Breast epithelium (tissue), 4 donors: ENCODE data around the gene PKD1L1. TPM values are rescaled to one million over a fixed set of nuclear protein-coding genes. Genes with fewer than 3 reads are reported as not detected.
"Not testable (repeated sequence)": the region's sequence is repeated elsewhere in the genome, so short reads cannot be mapped to it uniquely, and the experiment has no call there.

Experiments used
- DNase-seq, 2 donors: peaks; one replicate each; pipeline ENCODE4 v3.0.0-alpha.2; 2019; ENCODE audit warnings: low spot score in 2 of 2
- H3K27ac ChIP-seq, 2 donors: fragments of 200-600 bp; sonication (generic) in 1 of 2; one replicate each; pipeline ENCODE4 v1.5.1; 2016 to 2019; ENCODE audit warnings: mild to moderate bottlenecking in 1 of 2
- H3K27me3 ChIP-seq, 2 donors: fragments of 200-600 bp; sonication (generic) in 1 of 2; one replicate each; pipeline versions ENCODE4 v1.5.1 to v1.6.0; 2017 to 2019; ENCODE audit warnings: control low read depth in 1 of 2, mild to moderate bottlenecking in 1 of 2
- H3K36me3 ChIP-seq: fragments of 200-600 bp; one replicate; pipeline ENCODE4 v1.5.1; 2019
- H3K4me1 ChIP-seq, 2 donors: fragments of 200-600 bp; sonication (generic); one replicate each; pipeline ENCODE4 v1.5.1; 2016 to 2019; ENCODE audit warnings: control low read depth in 1 of 2
- H3K4me3 ChIP-seq, 3 donors: fragments of 200-600 bp; sonication (generic); 1 replicate in 2 of 3; 2 replicates in 1 of 3; pipeline ENCODE4 v1.5.1; 2016 to 2019; ENCODE audit warnings: mild to moderate bottlenecking in 3 of 3, moderate library complexity in 2 of 3
- H3K9me3 ChIP-seq, 2 donors: fragments of 200-600 bp; sonication (generic) in 1 of 2; one replicate each; pipeline ENCODE4 v1.5.1; 2016 to 2019; ENCODE audit warnings: control low read depth in 1 of 2
- POLR2A ChIP-seq: fragments of 450-650 bp; IDR thresholded peaks from one replicate; pipeline ENCODE4 v1.6.1; 2016; ENCODE audit warnings: antibody characterized with exemption, mild to moderate bottlenecking, moderate library complexity
- POLR2AphosphoS5 ChIP-seq, 3 donors: sonication (generic); formaldehyde crosslinking; IDR thresholded peaks; one replicate each; pipeline ENCODE4 v1.6.1; 2017; ENCODE audit warnings: antibody characterized with exemption in 3 of 3
- intact Hi-C: fragments of 100-400 bp; cut with DNase I; formaldehyde crosslinking; loops from one replicate; pipeline ENCODE4 v1.15.1; 2023; ENCODE audit warnings: low total_unique reads
- total RNA-seq, 3 donors: library from RNA; depleted of rRNA; stranded (reverse); fragments of >200 nt; gene quantifications; one replicate each; pipeline ENCODE4 v1.1.0, GENCODE V29; 2016
- TF ChIP-seq, protein P1 (sequence below), 3 donors: fragments of 450-650 bp; IDR thresholded peaks; one replicate each; pipeline ENCODE4 v1.5.1; 2016 to 2017; ENCODE audit warnings: antibody characterized with exemption in 3 of 3, mild to moderate bottlenecking in 3 of 3, moderate library complexity in 3 of 3

Gene PKD1L1
- total RNA-seq, 3 donors from 2014 or later = 0.32 to 0.44 (median 0.33) TPM

DNA sequence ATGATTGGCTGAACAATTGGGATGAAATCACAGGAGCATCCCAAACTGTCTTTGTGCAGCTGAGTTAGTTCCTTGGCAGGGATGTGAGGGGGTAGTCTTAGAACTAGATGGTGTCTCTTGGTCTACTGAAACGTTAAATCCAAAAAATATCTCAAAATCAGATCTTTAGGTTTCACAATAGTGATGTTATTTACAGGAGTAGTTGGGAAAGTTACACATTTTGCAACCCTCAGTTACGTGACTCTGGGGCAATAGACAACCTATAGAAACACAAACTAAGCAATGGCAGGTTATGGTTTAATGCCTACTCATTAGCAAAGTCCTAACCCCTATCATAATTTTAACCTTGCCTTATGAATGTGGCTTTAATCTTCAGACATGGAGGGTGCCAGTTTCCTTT is 24.0 kb downstream of the PKD1L1 start:
- H3K4me3 ChIP-seq = no peak overlapping the region
- H3K36me3 ChIP-seq = no peaks in the 10 kb centered on the region
- intact Hi-C loops = no loop called here
- no peaks in the 10 kb centered on the region for H3K4me1 ChIP-seq
- no peaks in the 10 kb centered on the region for H3K9me3 ChIP-seq
- no peak overlapping the region for H3K27ac ChIP-seq
- no peaks in the 10 kb centered on the region for H3K27me3 ChIP-seq
- DNase-seq = no peak
- TF ChIP-seq POLR2A (no peak), POLR2AphosphoS5 (IDR thresholded peaks at IDR 0.05) (no peak)
- TF ChIP-seq, protein P1, sequence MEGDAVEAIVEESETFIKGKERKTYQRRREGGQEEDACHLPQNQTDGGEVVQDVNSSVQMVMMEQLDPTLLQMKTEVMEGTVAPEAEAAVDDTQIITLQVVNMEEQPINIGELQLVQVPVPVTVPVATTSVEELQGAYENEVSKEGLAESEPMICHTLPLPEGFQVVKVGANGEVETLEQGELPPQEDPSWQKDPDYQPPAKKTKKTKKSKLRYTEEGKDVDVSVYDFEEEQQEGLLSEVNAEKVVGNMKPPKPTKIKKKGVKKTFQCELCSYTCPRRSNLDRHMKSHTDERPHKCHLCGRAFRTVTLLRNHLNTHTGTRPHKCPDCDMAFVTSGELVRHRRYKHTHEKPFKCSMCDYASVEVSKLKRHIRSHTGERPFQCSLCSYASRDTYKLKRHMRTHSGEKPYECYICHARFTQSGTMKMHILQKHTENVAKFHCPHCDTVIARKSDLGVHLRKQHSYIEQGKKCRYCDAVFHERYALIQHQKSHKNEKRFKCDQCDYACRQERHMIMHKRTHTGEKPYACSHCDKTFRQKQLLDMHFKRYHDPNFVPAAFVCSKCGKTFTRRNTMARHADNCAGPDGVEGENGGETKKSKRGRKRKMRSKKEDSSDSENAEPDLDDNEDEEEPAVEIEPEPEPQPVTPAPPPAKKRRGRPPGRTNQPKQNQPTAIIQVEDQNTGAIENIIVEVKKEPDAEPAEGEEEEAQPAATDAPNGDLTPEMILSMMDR (IDR thresholded peaks at IDR 0.05) = no peak

DNA sequence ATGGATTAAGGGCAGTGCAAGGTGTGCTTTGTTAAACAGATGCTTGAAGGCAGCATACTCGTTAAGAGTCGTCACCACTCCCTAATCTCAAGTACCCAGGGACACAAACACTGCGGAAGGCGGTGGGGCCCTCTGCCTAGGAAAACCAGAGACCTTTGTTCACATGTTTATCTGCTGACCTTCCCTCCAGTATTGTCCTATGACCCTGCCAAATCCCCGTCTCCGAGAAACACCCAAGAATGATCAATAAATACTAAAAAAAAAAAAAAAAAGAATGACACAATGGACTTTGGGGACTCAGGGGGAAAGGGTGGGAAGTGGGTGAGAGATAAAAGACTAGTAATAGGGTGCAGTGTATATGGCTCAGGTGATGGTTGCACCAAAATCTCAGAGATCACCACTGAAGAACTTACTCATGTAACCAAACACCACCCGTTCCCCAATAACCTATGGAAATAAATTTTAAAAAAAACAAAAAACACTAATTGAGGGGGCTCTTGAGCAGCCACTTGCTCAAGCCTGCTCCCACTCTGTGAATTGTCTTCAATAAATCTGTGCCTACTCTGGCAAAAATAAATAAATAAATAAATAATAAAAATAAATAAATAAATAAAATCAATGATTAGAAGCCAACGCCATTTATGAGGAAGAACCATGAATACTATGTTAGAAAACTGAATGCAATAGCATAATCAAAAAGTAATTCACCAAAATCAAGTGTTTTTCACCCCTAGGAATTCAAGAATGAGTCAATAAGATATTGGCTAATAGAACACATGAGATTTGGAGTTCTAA is 25.0 kb downstream of the PKD1L1 start:
- H3K36me3 ChIP-seq, H3K4me1 ChIP-seq, H3K27me3 ChIP-seq, DNase-seq, H3K9me3 ChIP-seq, intact Hi-C loops, H3K4me3 ChIP-seq, H3K27ac ChIP-seq: not testable (repeated sequence)

DNA sequence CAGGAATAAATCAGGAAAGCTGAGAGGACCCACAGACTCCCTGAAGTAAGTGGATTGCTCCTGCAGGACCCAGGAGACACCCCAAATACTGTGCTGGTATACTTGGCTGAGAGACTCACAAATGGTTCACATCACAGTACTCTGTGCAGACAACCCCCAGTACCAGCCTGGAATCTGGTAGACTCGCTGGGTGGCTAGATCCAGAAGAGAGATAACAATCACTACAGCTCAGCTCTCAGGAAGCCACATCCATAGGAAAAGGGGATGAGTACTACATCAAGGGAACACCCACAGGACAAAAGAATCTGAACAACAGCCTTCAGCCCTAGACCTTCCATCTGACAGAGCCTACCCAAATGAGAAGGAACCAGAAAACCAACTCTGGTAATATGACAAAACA is 31.8 kb downstream of the PKD1L1 start:
- H3K27ac ChIP-seq, DNase-seq, H3K4me3 ChIP-seq, intact Hi-C loops, H3K9me3 ChIP-seq, H3K27me3 ChIP-seq, H3K36me3 ChIP-seq, H3K4me1 ChIP-seq: not testable (repeated sequence)

DNA sequence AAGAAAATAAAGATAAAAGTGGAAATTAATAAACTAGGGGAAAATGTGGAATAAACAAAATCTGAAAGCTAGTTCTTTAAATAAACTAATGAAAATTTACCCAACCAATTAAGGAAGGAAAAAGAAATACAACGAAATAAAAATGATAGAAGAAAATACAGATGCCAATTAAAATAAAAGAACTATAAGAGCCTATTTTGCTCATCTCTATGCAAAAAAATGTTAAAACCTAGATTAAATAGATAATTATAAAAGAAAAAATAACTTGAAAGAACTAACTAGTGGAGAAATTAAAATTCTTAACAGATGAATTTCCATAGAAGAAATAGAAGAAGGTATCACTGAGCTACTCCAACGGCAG is 32.7 kb downstream of the PKD1L1 start:
- Histone ChIP-seq H3K27me3 (no peaks in the 10 kb centered on the region), H3K4me1 (no peaks in the 10 kb centered on the region), H3K27ac (no peak overlapping the region), H3K4me3 (no peak overlapping the region), H3K9me3 (no peaks in the 10 kb centered on the region), H3K36me3 (no peaks in the 10 kb centered on the region)
- intact Hi-C loops = no loop called here
- TF ChIP-seq, protein P1 (IDR thresholded peaks at IDR 0.05) = no peak
- TF ChIP-seq POLR2AphosphoS5 (IDR thresholded peaks at IDR 0.05) (no peak), POLR2A (no peak)
- no peak for DNase-seq

DNA sequence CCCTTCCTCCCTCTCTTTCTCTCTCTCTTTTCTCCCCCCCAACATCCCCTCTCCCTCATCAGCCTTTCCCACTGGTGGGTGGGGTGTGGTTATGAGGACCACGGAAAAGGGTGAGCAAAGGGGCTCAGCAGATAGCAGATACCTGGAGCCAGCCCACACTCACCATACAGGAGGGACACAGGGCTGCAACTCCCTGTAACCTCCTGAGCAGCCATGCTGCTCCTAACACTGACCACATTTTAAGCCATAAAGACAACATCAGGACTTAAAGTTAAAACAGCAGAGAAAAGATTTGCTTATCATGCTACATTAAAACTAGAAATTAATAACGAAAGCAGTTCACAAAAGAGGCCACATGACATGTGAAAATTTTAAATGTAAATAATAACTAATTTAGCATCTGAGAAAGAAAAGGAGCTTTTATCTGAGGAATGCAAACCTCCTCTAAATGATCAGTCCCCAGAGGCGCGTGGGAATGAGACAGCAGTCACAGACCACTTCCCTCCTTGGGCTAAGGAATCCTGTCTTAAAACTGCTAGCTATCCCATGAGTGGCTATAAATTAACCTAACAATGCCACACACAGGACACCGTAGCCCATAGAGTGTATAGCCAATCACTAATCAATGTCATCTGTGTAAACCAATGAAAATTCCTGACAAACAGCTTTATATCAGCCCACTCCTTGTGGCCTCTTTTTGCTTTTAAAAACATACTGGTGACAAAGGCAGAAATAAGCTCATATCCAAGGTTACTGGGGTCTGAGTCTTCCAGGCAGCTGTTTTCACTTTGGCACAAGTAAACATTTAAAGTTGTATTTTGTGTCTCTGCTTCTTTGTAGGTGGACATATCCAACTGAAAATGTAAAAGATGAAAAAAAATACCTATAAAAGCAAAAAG is 33.3 kb downstream of the PKD1L1 start:
- DNase-seq = no peak
- Histone ChIP-seq H3K27me3 (no peaks in the 10 kb centered on the region), H3K36me3 (no peaks in the 10 kb centered on the region), H3K4me3 (no peak overlapping the region), H3K4me1 (no peaks in the 10 kb centered on the region), H3K27ac (no peak overlapping the region), H3K9me3 (no peaks in the 10 kb centered on the region)
- TF ChIP-seq, protein P1 (IDR thresholded peaks at IDR 0.05) = no peak
- TF ChIP-seq POLR2A (no peak), POLR2AphosphoS5 (IDR thresholded peaks at IDR 0.05) (no peak)
- intact Hi-C loops = no loop called here

DNA sequence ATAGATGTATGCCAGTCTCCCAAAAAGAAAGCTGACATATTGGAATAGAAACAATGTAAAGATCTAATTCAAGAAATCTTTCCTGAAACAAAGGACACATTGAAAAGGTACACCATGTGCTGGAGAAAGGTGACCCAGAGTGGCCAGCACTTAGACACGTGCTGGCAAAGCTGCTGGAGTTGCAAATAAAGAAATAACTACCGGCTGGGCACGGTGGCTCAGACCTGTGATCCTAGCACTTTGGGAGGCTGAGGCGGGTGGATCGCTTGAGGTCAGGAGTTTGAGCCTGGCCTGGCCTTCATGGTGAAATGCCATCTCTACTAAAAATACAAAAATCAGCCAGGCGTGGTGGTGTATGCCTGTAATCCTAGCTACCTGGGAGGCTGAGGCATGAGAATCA is 35.9 kb downstream of the PKD1L1 start:
- H3K27ac ChIP-seq = no peak overlapping the region
- no peaks in the 10 kb centered on the region for H3K36me3 ChIP-seq
- DNase-seq = no peak
- no peaks in the 10 kb centered on the region for H3K9me3 ChIP-seq
- H3K27me3 ChIP-seq = no peaks in the 10 kb centered on the region
- intact Hi-C loops = no loop called here
- H3K4me1 ChIP-seq = no peaks in the 10 kb centered on the region
- TF ChIP-seq, protein P1 (IDR thresholded peaks at IDR 0.05) = no peak
- no peak for TF ChIP-seq POLR2A
- no peak for TF ChIP-seq POLR2AphosphoS5 (IDR thresholded peaks at IDR 0.05)
- H3K4me3 ChIP-seq = no peak overlapping the region
